Endothelial cell of umbilical vein (primary cell): ENCODE results near the gene SEMG1. TPM values are rescaled to one million over a fixed set of nuclear protein-coding genes. Genes with fewer than 3 reads are reported as not detected.

Experiments used
- BruUV-seq: library from RNA; stranded (reverse); fragments of 400-500 nt; replicated peaks from 2 replicates; lab custom pipeline; 2021; lab: Mats Ljungman, UMichigan
- CTCF ChIA-PET: fragments of 300-600, 350-600 bp; sonication (Branson Sonifier 250); formaldehyde crosslinking; loops from one replicate; lab custom pipeline; 2021; ENCODE audit warnings: antibody characterized with exemption, inconsistent platforms; lab: Charles Lee
- POLR2A ChIA-PET: fragments of 300-600, 350-600 bp; sonication (Branson Sonifier 250); formaldehyde crosslinking; loops from one replicate; lab custom pipeline; 2021; ENCODE audit warnings: antibody characterized with exemption, inconsistent platforms; lab: Charles Lee
- DNase-seq: peaks from one replicate; pipeline ENCODE4 v3.0.0-alpha.2; 2011; ENCODE audit warnings: low read depth, low spot score
- FAIRE-seq: peaks from 2 replicates; lab custom pipeline; 2011; peaks lifted over from hg19 to GRCh38; lab: Jason Lieb, UNC
- H2AFZ ChIP-seq: 2 replicates; pipeline ENCODE4 v1.6.0; 2012; ENCODE audit warnings: low read depth, low read length, control low read depth, inconsistent platforms
- H3K27ac ChIP-seq: 2 replicates; pipeline ENCODE4 v1.5.1; 2011; ENCODE audit warnings: low read depth, mild to moderate bottlenecking, control low read depth, low read length, moderate library complexity; ENCODE audit not compliant: insufficient read depth
- H3K27me3 ChIP-seq, 2 experiments: 2 replicates each; pipeline versions ENCODE4 v1.6.0 to v1.6.1; 2011; ENCODE audit warnings: low read length in 2 of 2, mixed read lengths in 1 of 2; ENCODE audit not compliant: control insufficient read depth in 2 of 2, insufficient read depth in 2 of 2
- H3K36me3 ChIP-seq, 2 experiments: 2 replicates in 1 of 2; 3 replicates in 1 of 2; pipeline ENCODE4 v1.5.1; 2011; ENCODE audit warnings: low read length in 2 of 2, mild to moderate bottlenecking in 1 of 2, moderate library complexity in 1 of 2; ENCODE audit not compliant: control insufficient read depth in 2 of 2, insufficient read depth in 2 of 2; ENCODE audit errors: extremely low read depth in 1 of 2
- H3K4me1 ChIP-seq: 3 replicates; pipeline ENCODE4 v1.5.1; 2011; ENCODE audit warnings: mild to moderate bottlenecking, low read length; ENCODE audit not compliant: control insufficient read depth, insufficient read depth; ENCODE audit errors: extremely low read depth
- H3K4me2 ChIP-seq: 2 replicates; pipeline ENCODE4 v1.6.1; 2011; ENCODE audit warnings: low read length, control low read depth, mixed read lengths; ENCODE audit not compliant: insufficient read depth
- H3K4me3 ChIP-seq, 3 experiments: fragments of 200-600 bp in 1 of 3; sonication (generic), shearing (Covaris generic) in 1 of 3; replicated peaks in 1 of 3; 2 replicates each; pipeline ENCODE4 v1.5.1; 2011 to 2016; ENCODE audit warnings: control low read depth in 3 of 3, low read length in 3 of 3, mild to moderate bottlenecking in 2 of 3, inconsistent platforms in 1 of 3, low read depth in 1 of 3, moderate library complexity in 1 of 3; ENCODE audit not compliant: insufficient read depth in 1 of 3
- H3K79me2 ChIP-seq: 2 replicates; pipeline ENCODE4 v1.6.0; 2012; ENCODE audit warnings: low read length, inconsistent platforms; ENCODE audit not compliant: control insufficient read depth, insufficient read depth
- H3K9ac ChIP-seq: replicated peaks from 2 replicates; pipeline ENCODE3; 2011; ENCODE audit warnings: low read length, control low read depth; ENCODE audit not compliant: insufficient read depth; ENCODE audit errors: extremely low read depth
- H3K9me1 ChIP-seq: replicated peaks from 3 replicates; pipeline ENCODE4 v1.6.0; 2011; ENCODE audit warnings: mild to moderate bottlenecking, low read length; ENCODE audit not compliant: control insufficient read depth, insufficient read depth; ENCODE audit errors: extremely low read depth
- H3K9me3 ChIP-seq: replicated peaks from 2 replicates; pipeline ENCODE4 v1.5.1; 2012; ENCODE audit warnings: low read length, inconsistent platforms; ENCODE audit not compliant: control insufficient read depth, insufficient read depth
- H4K20me1 ChIP-seq: replicated peaks from 2 replicates; pipeline ENCODE3; 2011; ENCODE audit warnings: mild to moderate bottlenecking, low read length; ENCODE audit not compliant: control insufficient read depth, insufficient read depth; ENCODE audit errors: extremely low read depth
- GATA2 ChIP-seq: IDR thresholded peaks from 2 replicates; pipeline ENCODE4 v1.7.0; 2011; ENCODE audit warnings: low read depth, mild to moderate bottlenecking, moderate library complexity, mixed read lengths, low read length; ENCODE audit not compliant: insufficient read length, insufficient read depth
- JUN ChIP-seq: IDR thresholded peaks from 2 replicates; pipeline ENCODE4 v1.6.1; 2011; ENCODE audit warnings: borderline replicate concordance, low read depth; ENCODE audit not compliant: insufficient read length, insufficient read depth
- dilution Hi-C: fragments of 300-500 bp; cut with MboI; formaldehyde crosslinking; loops from one replicate; pipeline ENCODE4 v1.15.0; 2019; ENCODE audit warnings: low sequenced_read_pairs; ENCODE audit not compliant: extremely low pct_ligation_motif_present
- intact Hi-C: fragments of 100-400 bp; cut with micrococcal nuclease; formaldehyde crosslinking; loops from one replicate; pipeline ENCODE4 v1.10.0; 2022
- polyA plus RNA-seq, 4 experiments: library from polyadenylated mRNA; depleted of rRNA in 3 of 4; stranded (reverse) in 3 of 4; unstranded in 1 of 4; fragments of >200 nt; gene quantifications; 2 replicates each; pipeline versions ENCODE4 v1.2.1 to v1.2.3, GENCODE V29; 2011 to 2012; ENCODE audit warnings: missing spikeins in 1 of 4
- total RNA-seq: library from RNA; stranded (reverse); gene quantifications from 2 replicates; pipeline ENCODE4 v1.2.3, GENCODE V29; 2021
- TF ChIP-seq, protein P1 (sequence below), 2 donors: IDR thresholded peaks; 1 replicate in 1 of 2; 2 replicates in 1 of 2; pipeline ENCODE4 v1.5.1; 2011; ENCODE audit warnings: low read length in 2 of 2, mild to moderate bottlenecking in 2 of 2, moderate library complexity in 2 of 2, control low read depth in 1 of 2, inconsistent platforms in 1 of 2, low read depth in 1 of 2; ENCODE audit not compliant: insufficient read depth in 1 of 2; ENCODE audit errors: extremely low read depth in 1 of 2

SEMG1 gene
- total and polyA plus RNA-seq, 2 donors (not counting 3 experiments of a cell fraction or from before 2014, with no cell fraction given), result not detected

DNA sequence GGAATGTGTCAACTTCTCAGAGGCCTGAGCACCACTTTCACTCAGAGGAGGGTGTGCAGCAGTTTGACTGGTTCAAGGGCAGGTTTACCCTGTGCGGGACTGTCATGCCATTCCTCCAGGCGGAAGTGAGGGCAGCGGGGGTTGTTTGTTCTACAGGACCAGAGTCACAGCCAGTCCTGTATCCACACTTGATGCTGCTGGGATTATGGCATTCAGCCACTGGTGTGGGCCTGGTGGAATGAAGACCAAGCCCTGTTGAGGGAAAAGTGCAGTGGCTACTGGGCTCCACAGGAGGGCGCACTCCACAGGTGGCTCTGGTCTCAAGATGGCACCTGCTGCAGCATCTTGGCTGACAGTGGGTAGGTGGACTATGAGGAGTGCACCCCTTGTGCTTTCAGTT lies 29.2 kb downstream of the SEMG1 start:
- H3K36me3 ChIP-seq, result no peaks in the 10 kb centered on the region
- ChIA-PET POLR2A (no interaction called here), CTCF (interaction anchor here (1.3 to 2.2 kb wide), 2 partner anchors 55 to 58 kb away, joined by 3 to 11 read pairs; no protein-coding TSS in a partner anchor)
- no peaks in the 10 kb centered on the region for H3K9me3 ChIP-seq
- no peak overlapping the region for H3K9ac ChIP-seq
- BruUV-seq, result no TSS peak
- no peak overlapping the region for H2AFZ ChIP-seq
- dilution Hi-C loops, result no loop called here
- no peaks in the 10 kb centered on the region for H3K4me1 ChIP-seq
- H3K79me2 ChIP-seq, result no peaks in the 10 kb centered on the region
- H3K9me1 ChIP-seq, result no peaks in the 10 kb centered on the region
- TF ChIP-seq, protein P1, sequence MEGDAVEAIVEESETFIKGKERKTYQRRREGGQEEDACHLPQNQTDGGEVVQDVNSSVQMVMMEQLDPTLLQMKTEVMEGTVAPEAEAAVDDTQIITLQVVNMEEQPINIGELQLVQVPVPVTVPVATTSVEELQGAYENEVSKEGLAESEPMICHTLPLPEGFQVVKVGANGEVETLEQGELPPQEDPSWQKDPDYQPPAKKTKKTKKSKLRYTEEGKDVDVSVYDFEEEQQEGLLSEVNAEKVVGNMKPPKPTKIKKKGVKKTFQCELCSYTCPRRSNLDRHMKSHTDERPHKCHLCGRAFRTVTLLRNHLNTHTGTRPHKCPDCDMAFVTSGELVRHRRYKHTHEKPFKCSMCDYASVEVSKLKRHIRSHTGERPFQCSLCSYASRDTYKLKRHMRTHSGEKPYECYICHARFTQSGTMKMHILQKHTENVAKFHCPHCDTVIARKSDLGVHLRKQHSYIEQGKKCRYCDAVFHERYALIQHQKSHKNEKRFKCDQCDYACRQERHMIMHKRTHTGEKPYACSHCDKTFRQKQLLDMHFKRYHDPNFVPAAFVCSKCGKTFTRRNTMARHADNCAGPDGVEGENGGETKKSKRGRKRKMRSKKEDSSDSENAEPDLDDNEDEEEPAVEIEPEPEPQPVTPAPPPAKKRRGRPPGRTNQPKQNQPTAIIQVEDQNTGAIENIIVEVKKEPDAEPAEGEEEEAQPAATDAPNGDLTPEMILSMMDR (IDR thresholded peaks at IDR 0.05; ENCODE audit: extremely low read depth in 1 of 2, insufficient read depth in 1 of 2, low read depth in 1 of 2, low read length in 2 of 2), result peak; percentile 51 to 56
- TF ChIP-seq JUN, result no peak
- H4K20me1 ChIP-seq, result no peaks in the 10 kb centered on the region
- DNase-seq (no peak), FAIRE-seq (no peak)
- H3K4me3 ChIP-seq, result no peak overlapping the region
- peaks cover 6 to 10% of the 10 kb centered on the region in 2 experiments for H3K27me3 ChIP-seq
- H3K27ac ChIP-seq, result no peak overlapping the region
- intact Hi-C loops, result loop anchor here (5.0 kb wide), 1 partner anchor 56 kb away; no protein-coding TSS in a partner anchor
- H3K4me2 ChIP-seq, result no peak overlapping the region

DNA sequence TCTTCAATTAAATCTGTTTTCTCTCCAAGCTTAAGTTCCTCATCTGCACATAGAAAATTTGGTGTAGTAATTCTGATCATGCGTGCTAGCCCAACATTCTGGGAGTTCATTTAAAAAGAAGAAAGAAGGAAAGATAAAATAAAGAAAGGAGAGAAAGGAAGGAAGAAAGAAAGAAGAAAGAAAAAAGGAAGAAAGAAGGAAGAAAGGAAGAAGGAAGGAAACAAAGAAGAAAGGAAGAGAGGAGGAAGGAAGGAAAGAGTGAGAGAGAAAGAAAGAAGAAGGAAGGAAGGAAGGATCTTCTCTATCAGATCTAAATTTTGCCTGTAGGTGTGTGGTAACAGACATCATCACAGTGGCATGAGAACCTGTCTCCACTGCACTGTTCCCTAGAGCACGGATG lies 31.3 kb downstream of the SEMG1 start:
- dilution Hi-C loops (no loop called here), intact Hi-C loops (loop anchor here (5.0 kb wide), 1 partner anchor 54 kb away; no protein-coding TSS in a partner anchor)
- H3K4me2 ChIP-seq, result no peak overlapping the region
- H3K36me3 ChIP-seq, result no peaks in the 10 kb centered on the region
- TF ChIP-seq GATA2, result no peak
- FAIRE-seq (no peak), DNase-seq (no peak)
- no peaks in the 10 kb centered on the region for H3K9me1 ChIP-seq
- peaks cover 6 to 10% of the 10 kb centered on the region in 2 experiments for H3K27me3 ChIP-seq
- no peaks in the 10 kb centered on the region for H3K4me1 ChIP-seq
- no peaks in the 10 kb centered on the region for H3K79me2 ChIP-seq
- ChIA-PET POLR2A (no interaction called here), CTCF (interaction anchor here (2.2 kb wide), 1 partner anchor 53 kb away, joined by 11 read pairs; no protein-coding TSS in a partner anchor)
- no TSS peak for BruUV-seq
- no peak overlapping the region for H2AFZ ChIP-seq
- no peak overlapping the region for H3K27ac ChIP-seq
- H3K9ac ChIP-seq, result no peak overlapping the region
- no peak overlapping the region for H3K4me3 ChIP-seq
- H3K9me3 ChIP-seq, result no peaks in the 10 kb centered on the region
- no peaks in the 10 kb centered on the region for H4K20me1 ChIP-seq
